CMK (cell line): ENCODE measurements around the gene BTG1.
"Not testable (repeated sequence)": the region's sequence is repeated elsewhere in the genome, so short reads cannot be mapped to it uniquely, and the experiment has no call there.

Experiments
- DNase-seq: peaks from one replicate; pipeline ENCODE4 v3.0.0-alpha.2; 2010; ENCODE audit warnings: low read depth

Gene BTG1

DNA sequence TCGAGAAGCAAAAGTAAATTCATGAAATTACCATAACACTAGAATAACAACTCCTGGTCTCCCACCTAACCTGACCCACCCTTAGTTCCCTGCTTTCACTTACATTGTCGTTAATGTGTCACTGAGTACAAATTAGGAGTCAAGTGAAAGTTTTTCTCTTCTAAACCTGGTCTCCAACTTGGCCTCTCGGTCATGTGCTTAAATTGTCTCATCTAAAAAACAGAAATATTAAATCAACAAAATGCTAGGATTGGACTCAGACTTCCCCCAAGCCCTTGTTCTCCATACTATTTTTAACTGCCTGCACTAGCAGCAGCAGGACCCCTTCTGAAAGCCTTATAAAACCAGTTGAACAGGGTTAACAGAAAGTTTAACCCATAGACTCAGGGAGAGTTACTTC, 1.8 kb upstream of the BTG1 start:
- DNase-seq: no peak

DNA sequence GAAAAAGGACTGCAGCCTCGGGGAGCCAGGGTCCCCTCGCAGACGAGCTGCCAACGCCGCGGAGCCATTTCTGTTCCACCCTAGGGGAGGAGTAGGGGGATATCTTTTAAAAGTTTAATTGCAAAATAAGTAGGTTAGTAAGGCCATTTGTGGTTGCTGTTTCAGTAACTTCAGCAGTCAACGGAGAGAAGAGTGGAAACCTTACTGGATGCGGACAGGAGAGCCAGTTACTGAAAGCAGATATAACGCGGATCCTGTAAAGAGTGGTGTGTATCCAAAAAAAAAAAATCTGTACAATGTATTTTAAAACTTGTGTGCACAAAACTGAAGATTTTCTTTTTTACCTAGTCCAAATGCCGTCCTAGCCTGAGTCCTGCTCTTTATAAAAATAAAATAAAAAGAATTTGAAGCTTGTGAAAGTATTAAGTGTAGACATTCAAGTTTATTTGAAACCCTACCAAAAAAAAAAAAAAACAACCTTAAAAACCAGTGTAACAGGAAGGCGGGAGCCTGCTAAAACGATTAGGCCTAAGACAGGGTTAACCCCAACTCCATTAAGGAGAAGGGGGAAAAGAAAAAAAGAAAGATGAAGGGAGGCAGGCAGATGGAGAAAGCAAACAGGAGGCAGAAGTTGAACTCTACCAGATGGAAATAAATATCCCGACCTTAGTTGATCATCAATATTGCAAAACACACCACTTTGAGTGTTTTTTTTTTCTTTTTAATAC, 1.0 kb upstream of the BTG1 start:
- no peak for DNase-seq

DNA sequence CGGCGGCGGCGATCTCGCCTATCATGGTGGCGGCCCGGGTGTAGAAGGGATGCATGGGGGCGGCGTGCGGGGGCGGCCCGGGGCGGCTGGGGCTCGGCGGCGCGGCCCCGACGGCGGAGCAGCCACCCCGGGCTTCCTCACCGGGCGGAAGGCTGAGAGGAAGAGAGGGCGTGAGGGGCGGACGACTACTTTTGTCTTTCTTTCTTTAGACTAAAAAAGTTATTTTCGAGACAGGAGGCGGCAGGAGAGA, 240 bp downstream of the BTG1 start:
- DNase-seq: no peak

DNA sequence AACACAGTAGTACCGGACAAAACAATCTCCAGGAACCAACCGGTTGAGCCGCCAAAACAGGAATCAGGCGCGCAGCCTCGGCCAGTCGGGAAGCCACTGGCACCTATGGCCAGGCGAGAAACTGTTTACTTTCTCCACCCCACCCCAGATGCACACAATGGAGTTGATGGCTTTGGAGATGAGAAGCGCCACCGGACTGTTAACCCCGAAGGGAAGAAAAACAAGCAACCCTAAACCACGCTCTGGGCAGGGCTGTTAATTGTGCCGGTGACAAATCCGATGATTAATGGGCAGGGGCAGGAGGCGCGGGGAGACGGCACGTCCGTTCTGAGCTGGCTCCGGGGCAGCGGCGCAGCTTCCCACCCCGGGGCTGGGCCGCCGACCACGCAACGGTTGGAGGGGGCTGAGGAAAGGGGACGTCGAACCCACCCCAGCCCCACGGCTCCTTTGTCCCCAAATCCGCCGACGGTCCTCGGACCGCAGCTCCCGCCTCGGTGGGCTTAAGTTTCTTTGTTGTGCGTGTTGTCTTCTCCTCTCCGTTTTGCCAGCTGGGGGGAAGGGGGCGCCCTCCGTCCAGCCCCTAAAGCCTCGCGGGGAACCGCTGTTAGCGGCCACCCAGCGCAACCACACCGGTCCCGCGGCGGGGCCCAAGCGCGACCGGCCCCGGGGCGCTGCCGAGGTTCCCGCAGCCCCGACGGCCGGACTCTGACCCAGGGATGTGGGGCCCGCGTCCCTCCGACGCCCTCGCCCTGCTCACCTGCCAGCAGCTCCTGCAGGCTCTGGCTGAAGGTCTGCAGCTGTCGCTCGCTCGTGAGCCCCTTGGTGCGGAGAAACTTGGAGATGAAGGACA, 790 bp downstream of the BTG1 start:
- DNase-seq: no peak

DNA sequence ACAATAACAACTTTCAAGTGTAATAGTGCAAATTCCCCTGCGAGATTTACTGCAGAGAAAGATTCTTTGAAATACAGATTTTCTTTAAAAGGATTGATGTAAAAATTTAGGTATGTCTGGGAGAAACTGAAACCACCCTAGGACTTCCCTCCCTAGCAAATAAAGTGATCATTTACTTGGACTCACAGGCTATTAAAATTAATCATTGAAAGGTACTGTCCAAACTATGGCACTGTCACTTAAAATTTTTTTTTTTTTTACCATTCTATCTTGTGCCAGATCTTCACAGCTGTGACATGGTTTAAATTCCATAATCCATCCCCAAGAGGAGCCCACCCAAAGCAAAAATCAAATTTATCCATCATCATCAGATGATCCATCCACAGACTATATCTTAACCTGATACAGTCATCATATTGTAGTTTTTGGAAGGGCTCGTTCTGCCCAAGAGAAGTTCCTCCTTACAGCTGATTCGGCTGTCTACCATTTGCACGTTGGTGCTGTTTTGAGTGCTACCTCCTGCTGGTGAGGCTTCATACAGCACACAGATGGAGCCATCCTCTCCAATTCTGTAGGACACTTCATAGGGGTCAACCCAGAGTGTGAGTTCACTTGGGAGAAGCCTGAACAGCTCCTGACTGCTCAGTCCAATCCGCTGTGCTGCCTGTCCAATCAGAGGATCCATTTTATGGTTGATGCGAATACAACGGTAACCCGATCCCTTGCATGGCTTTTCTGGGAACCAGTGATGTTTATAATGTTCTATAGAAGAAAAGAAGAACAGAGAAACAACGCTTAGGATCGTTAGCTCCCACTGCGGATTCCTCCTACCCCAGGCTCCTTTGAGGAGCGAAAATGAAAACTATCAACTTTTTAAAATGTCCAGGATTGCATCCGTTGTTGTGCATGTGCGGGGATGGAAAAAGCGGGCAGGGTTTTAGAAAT, 1.7 kb downstream of the BTG1 start:
- DNase-seq: no peak

DNA sequence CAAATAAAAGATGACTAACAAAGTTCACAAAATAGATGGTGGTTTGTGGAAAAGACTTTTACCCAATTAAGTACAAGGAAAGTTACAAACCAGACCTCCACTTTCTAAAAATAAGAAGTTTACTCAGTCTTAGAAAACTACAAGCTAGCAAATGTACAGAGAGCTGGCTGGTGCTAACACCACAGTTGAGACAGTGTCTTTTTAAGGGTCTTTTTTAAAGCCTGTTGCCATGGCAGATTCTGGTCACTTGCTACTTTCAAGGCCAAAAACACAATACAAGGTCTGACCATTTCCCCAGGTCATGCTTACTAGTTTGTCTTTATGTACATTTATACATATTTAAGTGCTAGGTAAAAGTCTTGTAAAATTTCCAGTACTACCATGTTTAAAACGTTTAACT, 2.4 kb downstream of the BTG1 start:
- DNase-seq: no peak

DNA sequence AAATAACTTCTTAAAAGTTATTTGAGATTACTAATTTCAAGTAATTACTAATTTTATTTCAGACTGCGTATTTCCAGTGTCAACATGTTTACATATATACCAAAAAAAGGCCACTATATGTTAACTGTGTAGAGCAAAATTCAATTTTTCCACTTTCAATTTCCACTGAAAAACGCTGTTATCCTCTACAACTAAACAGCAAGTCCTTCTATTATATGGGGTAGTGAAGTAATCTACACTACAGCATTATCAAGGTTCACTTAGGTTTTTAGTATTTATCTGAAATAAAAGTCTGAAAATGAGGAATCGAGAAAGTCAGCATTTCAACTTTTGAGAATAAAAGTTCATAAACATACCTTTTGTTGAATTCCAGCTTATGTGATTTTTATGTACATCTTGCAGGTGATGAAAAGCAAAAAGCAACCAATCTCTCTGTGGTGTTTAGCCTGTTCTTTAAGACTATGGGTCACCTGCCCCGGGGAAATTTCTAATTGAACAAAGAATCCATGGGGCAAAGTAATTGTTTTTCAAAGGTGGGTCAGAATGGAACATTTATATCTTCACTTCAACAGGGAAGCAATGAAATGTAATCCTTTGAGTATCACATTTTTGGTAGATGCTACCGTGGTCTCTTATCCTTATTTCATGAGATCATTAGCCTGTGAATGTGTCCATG, 3.3 kb downstream of the BTG1 start:
- DNase-seq: no peak

DNA sequence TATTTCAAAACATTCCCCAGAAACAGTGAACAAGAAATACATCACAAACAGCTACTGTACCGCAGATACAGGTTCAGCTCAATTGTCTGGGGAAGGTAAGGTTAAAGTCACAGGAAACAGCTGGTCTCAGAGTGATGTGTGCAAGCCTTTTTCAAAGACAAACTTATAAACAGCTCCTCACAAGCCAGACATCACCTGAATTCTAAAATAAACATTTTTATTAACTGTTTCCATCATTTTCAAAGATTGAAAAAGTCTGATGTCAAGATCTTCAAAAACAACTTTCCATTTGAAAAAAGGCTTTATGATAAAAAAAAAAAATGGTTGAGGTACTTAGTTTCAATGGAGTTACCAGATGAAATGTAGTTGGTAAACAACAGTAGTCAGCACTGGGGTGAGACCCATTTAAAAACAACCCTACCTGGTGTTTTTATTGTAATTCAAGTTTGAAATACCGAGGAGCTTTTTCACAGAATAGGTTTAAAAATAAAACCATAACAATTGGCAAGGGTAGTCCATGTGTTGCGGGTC, 4.0 kb downstream of the BTG1 start:
- no peak for DNase-seq

DNA sequence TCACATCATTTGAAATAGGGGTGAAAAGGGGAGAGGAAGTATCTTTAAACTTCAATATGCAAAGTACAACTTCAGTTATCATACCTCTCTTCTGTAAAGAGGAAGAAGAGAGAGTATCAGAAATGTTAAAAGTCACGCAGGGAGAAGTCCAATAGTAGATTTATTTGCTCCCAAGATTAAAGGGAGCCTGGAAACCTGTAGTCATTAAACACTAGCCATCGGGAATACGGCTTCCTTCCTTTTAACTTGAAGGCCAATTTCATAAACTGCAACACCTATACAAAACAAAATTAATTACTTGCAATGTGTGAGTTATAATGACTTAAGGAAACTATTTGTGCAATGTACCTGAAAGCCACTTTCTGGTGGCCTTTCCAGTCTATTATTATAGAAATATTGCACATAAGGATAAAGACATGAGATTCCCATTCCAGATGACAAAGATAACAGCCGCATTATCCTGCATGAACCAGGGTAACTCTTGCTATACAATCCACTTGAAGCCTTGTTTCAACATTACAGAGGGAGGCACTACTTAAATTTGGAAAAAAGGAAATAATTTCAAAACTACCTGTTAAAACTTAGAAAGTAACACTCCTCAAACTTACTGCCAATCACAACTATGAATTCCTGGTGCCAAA, 4.6 kb downstream of the BTG1 start:
- no peak for DNase-seq

DNA sequence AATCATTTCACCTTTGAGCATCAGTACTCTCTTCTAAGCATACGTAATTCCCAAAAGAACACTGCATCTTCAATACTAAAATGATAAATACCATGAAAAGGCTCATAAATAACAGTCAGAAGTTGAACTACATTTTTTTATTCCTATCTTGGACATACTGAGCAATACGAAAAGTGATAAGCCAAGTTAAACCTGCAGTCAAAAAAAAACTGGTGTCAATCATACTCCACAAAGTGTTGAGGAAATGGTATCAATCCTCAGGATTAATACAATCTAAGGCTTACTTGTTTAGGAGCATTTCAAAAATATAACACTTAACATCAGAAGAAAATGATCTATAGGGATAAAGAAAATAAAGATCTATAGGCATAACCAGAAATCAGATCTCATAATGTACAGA, 5.5 kb downstream of the BTG1 start:
- no peak for DNase-seq

DNA sequence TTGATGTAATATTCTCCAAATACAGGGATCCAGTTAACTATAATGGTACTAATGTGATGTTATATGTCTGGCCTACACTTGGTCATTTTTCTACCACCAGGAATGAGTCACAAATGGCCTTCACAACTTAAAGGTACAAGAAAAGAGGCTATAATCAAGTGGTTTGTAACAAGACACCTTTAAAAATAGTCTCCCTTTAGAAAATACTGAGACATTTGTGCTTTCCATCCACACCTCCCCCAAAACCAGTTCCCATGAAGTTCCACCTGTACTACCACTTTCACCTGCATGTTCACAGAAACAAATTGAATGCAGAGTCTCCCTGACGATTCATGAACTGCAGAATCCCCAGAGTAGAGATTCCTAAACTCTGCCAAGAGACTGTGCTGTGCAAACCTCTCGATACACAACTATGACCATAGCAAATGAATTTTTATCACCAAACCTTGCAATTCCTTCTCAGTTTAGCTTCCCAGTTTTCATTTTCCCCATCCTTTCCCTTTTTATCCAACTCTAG, 6.0 kb downstream of the BTG1 start:
- DNase-seq: no peak

DNA sequence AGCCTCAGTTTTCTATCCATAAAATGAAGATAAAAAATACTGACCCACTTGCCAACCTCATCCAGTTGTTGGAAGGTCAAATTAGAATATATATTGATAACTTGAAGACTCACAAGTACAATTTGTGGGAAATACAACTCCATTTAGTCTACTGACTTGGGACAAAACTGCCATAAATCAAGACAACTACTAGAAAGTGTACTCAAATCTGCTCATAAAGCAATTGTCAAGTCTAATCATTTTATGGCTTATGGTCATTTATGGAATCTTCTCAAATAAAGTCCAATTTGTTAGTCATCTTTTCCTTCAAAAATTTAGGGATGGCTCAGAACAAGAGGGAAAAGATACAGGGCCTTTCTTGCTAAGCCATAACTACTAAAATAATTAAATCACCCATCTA, 7.0 kb downstream of the BTG1 start:
- no peak for DNase-seq

DNA sequence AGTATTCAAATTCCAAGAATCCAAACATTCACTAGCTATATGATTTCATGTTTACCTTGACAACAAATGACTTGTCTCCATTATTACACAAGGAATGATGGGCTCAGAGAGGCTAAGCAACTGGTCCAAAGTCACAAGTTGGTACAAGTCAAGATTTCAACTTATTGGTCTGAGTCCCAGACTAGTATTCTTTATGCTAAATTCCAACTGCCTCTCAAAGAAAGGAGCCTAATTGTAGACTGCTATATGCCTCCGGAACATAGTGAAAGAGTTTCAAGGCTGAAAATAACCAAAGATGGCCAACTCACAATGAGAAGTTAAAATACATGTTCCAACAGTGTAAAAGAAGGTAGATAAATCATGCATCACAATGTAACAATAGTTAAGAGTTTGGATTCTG, 7.5 kb downstream of the BTG1 start:
- no peak for DNase-seq

DNA sequence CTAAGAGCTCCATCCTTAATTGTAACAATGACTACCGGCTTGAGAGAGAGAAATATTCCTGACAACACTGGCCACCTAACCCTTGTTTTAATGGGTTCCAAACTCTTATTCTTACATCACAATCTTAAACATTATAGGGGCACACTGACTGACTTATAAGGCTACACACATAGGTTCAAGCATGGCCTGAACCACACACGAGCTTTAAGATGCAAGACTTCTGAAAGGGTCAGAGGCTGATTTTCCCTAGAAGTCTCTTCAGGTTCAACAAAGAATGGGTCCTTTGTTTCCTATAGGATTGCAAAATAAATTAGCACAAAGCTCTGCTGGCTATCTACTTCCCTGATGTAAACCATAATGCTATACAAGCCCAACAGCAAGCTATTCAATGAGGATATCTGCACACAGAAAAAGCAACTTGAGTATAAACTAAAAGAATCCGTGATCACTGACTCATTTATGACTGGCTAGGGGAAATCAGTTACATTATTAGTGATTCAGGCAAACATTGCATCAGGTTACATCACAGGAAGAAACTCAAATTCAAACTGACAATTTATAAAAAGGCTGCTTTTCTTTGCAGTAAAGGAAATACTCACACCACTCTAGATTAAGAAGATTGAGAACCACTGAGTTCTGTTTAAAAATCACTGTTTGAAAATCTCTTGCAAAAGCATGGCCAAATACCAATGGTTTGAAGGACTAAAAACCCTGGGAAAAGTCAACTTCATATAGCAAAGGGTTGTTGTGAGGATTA, 8.5 kb downstream of the BTG1 start:
- DNase-seq: no peak

DNA sequence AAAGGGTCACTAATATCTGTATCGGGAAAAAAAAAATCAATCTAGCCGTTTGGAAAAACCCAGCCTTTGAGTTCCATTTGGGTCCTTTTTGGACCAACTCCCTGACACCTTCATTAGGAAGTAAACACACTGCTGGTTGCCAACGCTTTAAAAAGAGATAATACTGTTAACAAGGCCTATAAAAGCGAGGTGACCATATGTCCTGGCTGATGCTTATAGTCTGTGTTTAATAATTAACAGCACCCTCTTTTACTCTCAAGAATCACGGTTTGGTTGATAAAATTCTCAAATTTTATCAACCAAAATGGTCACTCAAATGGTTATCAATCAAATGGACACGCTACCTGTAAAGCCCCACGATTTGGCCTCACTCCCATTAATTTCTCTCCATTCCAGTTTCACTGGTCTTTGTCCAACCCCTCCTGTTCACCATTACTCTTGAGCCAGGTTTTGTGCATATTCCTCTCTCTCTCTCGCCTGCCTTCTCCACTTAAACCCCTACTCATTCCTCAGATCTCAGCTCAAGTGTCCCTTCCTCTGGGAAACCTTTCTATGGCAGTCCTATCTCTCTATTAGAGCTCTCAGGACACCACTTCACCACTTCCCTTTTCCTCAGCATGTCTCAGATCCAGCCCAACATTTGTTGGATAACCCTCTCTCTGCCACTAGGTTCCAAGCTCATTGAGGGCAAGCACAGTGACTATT, 9.5 kb downstream of the BTG1 start:
- DNase-seq: no peak

DNA sequence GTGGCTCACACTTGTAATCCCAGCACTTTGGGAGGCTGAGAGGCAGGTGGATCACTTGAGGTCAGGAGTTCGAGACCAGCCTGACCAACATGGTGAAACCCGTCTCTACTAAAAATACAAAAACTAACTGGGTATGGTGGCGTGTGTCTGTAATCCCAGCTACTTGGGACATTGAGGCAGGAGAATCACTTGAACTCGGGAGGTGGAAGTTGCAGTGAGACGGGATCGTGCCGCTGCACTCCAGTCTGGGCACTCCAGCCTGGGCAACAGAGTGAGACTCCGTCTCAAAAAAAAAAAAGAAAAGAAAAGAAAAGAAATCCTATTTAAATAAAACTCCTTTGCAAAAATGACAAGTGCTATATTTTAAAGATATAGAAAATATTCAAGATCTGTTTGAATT, 10.1 kb downstream of the BTG1 start:
- DNase-seq: not testable (repeated sequence)

DNA sequence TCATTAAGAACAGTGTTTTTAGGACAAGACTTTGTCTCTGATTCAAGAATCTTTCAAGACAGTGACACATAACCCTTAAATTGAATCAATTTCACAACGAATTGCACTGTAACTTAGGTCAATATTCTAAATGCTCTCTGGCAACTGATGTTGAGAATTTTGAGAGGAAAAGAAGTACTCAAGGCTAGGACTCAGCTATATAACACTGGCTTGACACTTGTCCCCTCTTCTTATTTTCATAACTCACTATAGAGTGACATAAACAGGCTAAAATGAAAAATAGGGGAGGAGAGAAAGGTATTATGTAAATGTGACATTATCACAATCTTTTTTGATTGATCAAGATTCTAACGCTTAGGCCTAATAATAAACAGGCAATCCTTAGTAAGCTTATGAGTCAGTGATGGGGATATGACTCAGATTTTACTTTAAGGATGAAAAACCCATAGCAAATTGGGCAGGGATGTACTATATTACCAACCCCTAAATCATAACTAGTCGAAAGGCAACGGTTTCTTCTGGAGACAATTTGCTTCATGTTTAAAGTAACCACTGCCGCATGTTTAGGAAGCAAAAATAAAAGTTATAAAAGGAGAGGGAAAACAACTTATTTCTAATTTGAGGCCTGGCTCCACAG, 10.9 kb downstream of the BTG1 start:
- no peak for DNase-seq

DNA sequence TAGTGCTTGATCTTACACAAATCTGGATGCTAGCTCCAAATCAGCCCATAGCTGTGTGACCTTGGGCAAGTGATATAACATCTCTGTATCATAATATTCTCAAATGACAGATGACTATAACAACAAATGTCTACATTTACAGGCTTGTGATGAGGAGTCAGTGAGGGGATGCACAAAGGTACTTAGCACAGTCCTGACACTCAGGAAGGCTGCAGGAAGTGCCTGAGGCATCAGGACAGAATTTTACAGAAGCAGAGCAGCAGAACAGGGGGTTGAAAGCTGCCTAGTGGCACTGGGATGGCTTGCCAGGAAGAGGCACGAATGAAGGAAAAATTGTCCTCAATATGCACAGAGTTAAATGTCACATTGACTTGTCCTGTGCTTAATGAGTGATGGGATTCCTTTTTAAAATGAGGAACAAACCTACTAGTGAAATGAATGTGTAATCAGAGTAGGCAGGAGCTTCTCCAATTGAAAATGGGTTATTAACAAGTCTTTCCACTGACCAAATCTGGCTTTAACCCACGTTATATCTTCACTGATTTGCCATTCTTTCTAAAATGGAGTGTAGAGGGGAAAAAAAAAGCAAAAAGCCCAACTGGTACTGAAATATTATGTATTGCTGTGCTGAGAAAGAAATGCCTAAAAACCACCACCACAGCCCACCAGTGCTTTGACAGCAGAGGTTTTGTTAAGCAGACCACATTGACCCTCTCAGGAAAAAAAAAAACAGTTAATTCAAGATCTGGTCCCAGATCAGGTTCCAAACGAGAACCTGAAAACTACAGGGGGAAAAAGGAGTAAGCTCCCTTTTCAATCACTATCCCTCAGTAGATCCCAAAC, 11.6 kb downstream of the BTG1 start:
- no peak for DNase-seq
